ENCODE data around the gene PRSS1. TPM values are rescaled to one million over a fixed set of nuclear protein-coding genes. Genes with fewer than 3 reads are reported as not detected.
"Not testable (repeated sequence)": the region's sequence is repeated elsewhere in the genome, so short reads cannot be mapped to it uniquely, and the experiment has no call there.

Gene PRSS1
- total RNA-seq, 2 experiments from 2014 or later: not detected

GRCh38 chr7:142773230-142773629, 24.0 kb downstream of the PRSS1 start:
- intact Hi-C loops (cut with DNase I, micrococcal nuclease): no loop called here
- H3K9me3 ChIP-seq (ENCODE audit: control insufficient read depth in 1 of 2, insufficient read depth in 1 of 2, low read length in 2 of 2): no peaks in the 10 kb centered on the region
- H3K4me3 ChIP-seq (ENCODE audit: low read length): no peak overlapping the region
- no peak overlapping the region for H3K27ac ChIP-seq (ENCODE audit: low read depth in 1 of 2, low read length in 2 of 2)
- CTCF ChIA-PET: no interaction called here
- H3K36me3 ChIP-seq (ENCODE audit: insufficient read depth, low read length): no peaks in the 10 kb centered on the region
- POLR2A ChIA-PET: no interaction called here
- Mint-ChIP-seq H3K4me3 (no peak overlapping the region), H3K4me1 (ENCODE audit: low read depth) (no peaks in the 10 kb centered on the region), H3K27me3 (no peaks in the 10 kb centered on the region), H3K27ac (no peak overlapping the region), H3K36me3 (ENCODE audit: low read depth) (no peaks in the 10 kb centered on the region), H3K9me3 (no peaks in the 10 kb centered on the region)
- H3K4me1 ChIP-seq (ENCODE audit: insufficient read depth, low read length): no peaks in the 10 kb centered on the region
- no peak for TF ChIP-seq CTCF (IDR thresholded peaks at IDR 0.05)
- DNase-seq (no peak), ATAC-seq (ENCODE audit: poor library complexity) (no peak)
- no peaks in the 10 kb centered on the region for H3K27me3 ChIP-seq (ENCODE audit: control insufficient read depth in 1 of 2, insufficient read depth in 2 of 2, low read length in 2 of 2)

- no peak overlapping the region for H3K27ac ChIP-seq (ENCODE audit: low read depth in 1 of 2, low read length in 2 of 2)
- Mint-ChIP-seq H3K9me3 (no peaks in the 10 kb centered on the region), H3K27ac (no peak overlapping the region)
Measured at GRCh38 chr7:142773937-142774744, 24.9 kb downstream of the PRSS1 start.

GRCh38 chr7:142774826-142775225, 25.6 kb downstream of the PRSS1 start:
- no peak overlapping the region for H3K27ac ChIP-seq (ENCODE audit: low read depth in 1 of 2, low read length in 2 of 2)
- H3K4me3 ChIP-seq (ENCODE audit: low read length): no peak overlapping the region
- Mint-ChIP-seq H3K36me3 (ENCODE audit: low read depth) (no peaks in the 10 kb centered on the region), H3K4me3 (no peak overlapping the region), H3K4me1 (ENCODE audit: low read depth) (no peaks in the 10 kb centered on the region), H3K27ac (no peak overlapping the region), H3K27me3 (no peaks in the 10 kb centered on the region), H3K9me3 (no peaks in the 10 kb centered on the region)
- no peaks in the 10 kb centered on the region for H3K9me3 ChIP-seq (ENCODE audit: control insufficient read depth in 1 of 2, insufficient read depth in 1 of 2, low read length in 2 of 2)
- intact Hi-C loops (cut with DNase I, micrococcal nuclease): no loop called here
- H3K36me3 ChIP-seq (ENCODE audit: insufficient read depth, low read length): no peaks in the 10 kb centered on the region
- no peaks in the 10 kb centered on the region for H3K27me3 ChIP-seq (ENCODE audit: control insufficient read depth in 1 of 2, insufficient read depth in 2 of 2, low read length in 2 of 2)
- no peak for TF ChIP-seq CTCF (IDR thresholded peaks at IDR 0.05)
- ATAC-seq (ENCODE audit: poor library complexity) (no peak), DNase-seq (no peak)
- ChIA-PET POLR2A (no interaction called here), CTCF (no interaction called here)
- H3K4me1 ChIP-seq (ENCODE audit: insufficient read depth, low read length): no peaks in the 10 kb centered on the region

More at GRCh38 chr7:142773937-142774744, 24.9 kb downstream of the PRSS1 start:
- intact Hi-C loops (cut with DNase I, micrococcal nuclease): no loop called here
- no peaks in the 10 kb centered on the region for H3K27me3 Mint-ChIP-seq
- H3K36me3 ChIP-seq (ENCODE audit: insufficient read depth, low read length): no peaks in the 10 kb centered on the region
- TF ChIP-seq CTCF (IDR thresholded peaks at IDR 0.05): no peak
- ATAC-seq (ENCODE audit: poor library complexity) (no peak), DNase-seq (no peak)
- H3K9me3 ChIP-seq (ENCODE audit: control insufficient read depth in 1 of 2, insufficient read depth in 1 of 2, low read length in 2 of 2): no peaks in the 10 kb centered on the region
- CTCF ChIA-PET: no interaction called here
- H3K27me3 ChIP-seq (ENCODE audit: control insufficient read depth in 1 of 2, insufficient read depth in 2 of 2, low read length in 2 of 2): no peaks in the 10 kb centered on the region
- H3K4me1 Mint-ChIP-seq (ENCODE audit: low read depth): no peaks in the 10 kb centered on the region
- no peaks in the 10 kb centered on the region for H3K4me1 ChIP-seq (ENCODE audit: insufficient read depth, low read length)
- POLR2A ChIA-PET: no interaction called here
- H3K36me3 Mint-ChIP-seq (ENCODE audit: low read depth): no peaks in the 10 kb centered on the region
- no peak overlapping the region for H3K4me3 ChIP-seq (ENCODE audit: low read length)
- no peak overlapping the region for H3K4me3 Mint-ChIP-seq

GRCh38 chr7:142775351-142776115, 26.3 kb downstream of the PRSS1 start:
- H3K4me3 Mint-ChIP-seq; DNase-seq; H3K4me1 ChIP-seq (ENCODE audit: insufficient read depth, low read length); H3K4me3 ChIP-seq (ENCODE audit: low read length); POLR2A ChIA-PET; H3K27me3 ChIP-seq (ENCODE audit: control insufficient read depth in 1 of 2, insufficient read depth in 2 of 2, low read length in 2 of 2); H3K36me3 ChIP-seq (ENCODE audit: insufficient read depth, low read length); ATAC-seq (ENCODE audit: poor library complexity); H3K27ac Mint-ChIP-seq; intact Hi-C loops (cut with DNase I, micrococcal nuclease); H3K9me3 Mint-ChIP-seq; H3K27ac ChIP-seq (ENCODE audit: low read depth in 1 of 2, low read length in 2 of 2); H3K36me3 Mint-ChIP-seq (ENCODE audit: low read depth); H3K9me3 ChIP-seq (ENCODE audit: control insufficient read depth in 1 of 2, insufficient read depth in 1 of 2, low read length in 2 of 2); H3K4me1 Mint-ChIP-seq (ENCODE audit: low read depth); CTCF ChIA-PET; H3K27me3 Mint-ChIP-seq: not testable (repeated sequence)

Data from CD4-positive, alpha-beta T cell (primary cell).